HFF-Myc (cell line): Measurements from ENCODE around the gene JAM3.

ENCODE experiments used
- DNase-seq: peaks from one replicate; pipeline ENCODE4 v3.0.0-alpha.2; 2011; ENCODE audit warnings: low read depth; ENCODE audit errors: extremely low read depth
- H3K4me3 ChIP-seq: replicated peaks from 2 replicates; pipeline ENCODE4 v1.5.1; 2011; ENCODE audit warnings: low read depth, mild to moderate bottlenecking, control low read depth, low read length
- TF ChIP-seq, protein P1 (sequence below): IDR thresholded peaks from 2 replicates; pipeline ENCODE4 v1.5.1; 2012; ENCODE audit warnings: mild to moderate bottlenecking, low read depth, low read length, control low read depth; ENCODE audit errors: missing control alignments

The JAM3 gene

DNA sequence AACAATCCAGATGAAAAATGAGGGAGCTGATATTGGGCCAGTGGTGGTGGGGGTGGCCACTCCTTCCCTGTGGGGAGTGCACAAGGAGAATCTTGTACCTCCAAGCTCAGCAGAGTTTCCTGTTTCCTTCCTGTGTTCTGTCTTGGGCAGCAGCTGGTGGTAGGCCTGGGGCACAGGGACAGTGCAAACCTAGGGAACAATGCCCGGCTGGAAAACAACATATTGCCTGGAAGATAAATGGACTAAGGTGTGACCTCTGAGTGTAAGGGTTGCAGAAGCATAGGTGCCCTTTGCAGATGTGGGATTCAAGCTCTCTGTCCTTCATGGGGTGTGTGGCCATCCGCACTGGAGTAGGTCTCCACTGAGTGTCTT, 5.8 kb upstream of the JAM3 start:
- no peak for DNase-seq
- no peak overlapping the region for H3K4me3 ChIP-seq
- TF ChIP-seq, protein P1, sequence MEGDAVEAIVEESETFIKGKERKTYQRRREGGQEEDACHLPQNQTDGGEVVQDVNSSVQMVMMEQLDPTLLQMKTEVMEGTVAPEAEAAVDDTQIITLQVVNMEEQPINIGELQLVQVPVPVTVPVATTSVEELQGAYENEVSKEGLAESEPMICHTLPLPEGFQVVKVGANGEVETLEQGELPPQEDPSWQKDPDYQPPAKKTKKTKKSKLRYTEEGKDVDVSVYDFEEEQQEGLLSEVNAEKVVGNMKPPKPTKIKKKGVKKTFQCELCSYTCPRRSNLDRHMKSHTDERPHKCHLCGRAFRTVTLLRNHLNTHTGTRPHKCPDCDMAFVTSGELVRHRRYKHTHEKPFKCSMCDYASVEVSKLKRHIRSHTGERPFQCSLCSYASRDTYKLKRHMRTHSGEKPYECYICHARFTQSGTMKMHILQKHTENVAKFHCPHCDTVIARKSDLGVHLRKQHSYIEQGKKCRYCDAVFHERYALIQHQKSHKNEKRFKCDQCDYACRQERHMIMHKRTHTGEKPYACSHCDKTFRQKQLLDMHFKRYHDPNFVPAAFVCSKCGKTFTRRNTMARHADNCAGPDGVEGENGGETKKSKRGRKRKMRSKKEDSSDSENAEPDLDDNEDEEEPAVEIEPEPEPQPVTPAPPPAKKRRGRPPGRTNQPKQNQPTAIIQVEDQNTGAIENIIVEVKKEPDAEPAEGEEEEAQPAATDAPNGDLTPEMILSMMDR, result no peak

DNA sequence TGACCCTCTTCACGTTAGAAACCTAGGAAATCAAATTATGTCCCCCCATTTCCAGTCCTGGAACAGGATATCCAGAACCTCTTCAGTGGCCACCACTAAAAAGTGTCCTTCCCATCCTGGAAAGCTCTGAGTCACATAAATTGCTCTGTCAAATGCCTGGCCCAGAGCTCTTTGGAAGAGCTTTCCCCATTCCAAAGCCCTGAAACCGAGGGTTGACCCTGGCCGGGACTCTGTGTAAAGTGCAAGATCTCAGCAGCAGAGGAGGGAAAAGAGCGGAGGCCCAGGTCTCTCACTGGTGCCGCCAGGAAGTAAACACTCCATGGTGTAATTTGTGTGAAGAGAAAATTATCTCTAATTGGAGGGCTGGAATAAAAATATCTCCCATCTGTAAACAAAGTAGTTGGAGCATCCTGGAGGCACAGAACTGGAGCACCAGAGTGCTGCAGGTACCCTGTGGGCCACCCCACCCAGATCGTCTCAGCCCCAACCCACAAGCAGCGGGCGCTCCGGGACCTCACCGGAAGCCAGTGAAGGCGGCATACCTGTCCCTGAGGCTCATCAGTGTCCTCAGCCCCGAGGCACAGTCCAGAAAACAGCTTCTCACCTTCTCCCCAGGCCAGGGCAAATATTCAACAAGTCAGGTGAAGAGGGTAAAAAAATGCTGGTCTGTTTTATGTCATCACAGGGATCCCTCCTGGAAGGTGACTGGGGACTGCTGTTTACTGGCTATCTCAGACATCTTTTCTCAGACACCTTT, 4.7 kb upstream of the JAM3 start:
- TF ChIP-seq, protein P1, result no peak
- DNase-seq, result no peak
- H3K4me3 ChIP-seq, result no peak overlapping the region

DNA sequence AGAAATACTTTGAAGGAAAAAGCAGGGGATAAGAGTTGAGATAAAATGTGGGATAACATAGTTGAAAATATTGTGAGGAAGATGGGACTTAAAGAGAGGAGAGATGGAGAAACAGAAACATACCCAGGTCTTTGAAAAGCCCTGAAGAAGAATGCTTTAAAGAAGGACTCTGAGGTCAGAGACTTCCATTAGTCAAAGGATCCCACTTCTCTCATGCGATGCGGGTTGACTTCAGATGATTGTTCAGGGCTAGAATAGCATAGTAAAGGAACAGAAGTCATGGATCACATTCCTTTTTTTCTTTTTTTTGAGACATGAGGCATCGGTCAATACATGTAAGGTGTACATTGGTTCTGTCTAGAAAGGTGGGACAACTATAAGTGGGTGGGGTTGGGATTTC, 3.5 kb upstream of the JAM3 start:
- TF ChIP-seq, protein P1, result no peak
- DNase-seq, result no peak
- no peak overlapping the region for H3K4me3 ChIP-seq

DNA sequence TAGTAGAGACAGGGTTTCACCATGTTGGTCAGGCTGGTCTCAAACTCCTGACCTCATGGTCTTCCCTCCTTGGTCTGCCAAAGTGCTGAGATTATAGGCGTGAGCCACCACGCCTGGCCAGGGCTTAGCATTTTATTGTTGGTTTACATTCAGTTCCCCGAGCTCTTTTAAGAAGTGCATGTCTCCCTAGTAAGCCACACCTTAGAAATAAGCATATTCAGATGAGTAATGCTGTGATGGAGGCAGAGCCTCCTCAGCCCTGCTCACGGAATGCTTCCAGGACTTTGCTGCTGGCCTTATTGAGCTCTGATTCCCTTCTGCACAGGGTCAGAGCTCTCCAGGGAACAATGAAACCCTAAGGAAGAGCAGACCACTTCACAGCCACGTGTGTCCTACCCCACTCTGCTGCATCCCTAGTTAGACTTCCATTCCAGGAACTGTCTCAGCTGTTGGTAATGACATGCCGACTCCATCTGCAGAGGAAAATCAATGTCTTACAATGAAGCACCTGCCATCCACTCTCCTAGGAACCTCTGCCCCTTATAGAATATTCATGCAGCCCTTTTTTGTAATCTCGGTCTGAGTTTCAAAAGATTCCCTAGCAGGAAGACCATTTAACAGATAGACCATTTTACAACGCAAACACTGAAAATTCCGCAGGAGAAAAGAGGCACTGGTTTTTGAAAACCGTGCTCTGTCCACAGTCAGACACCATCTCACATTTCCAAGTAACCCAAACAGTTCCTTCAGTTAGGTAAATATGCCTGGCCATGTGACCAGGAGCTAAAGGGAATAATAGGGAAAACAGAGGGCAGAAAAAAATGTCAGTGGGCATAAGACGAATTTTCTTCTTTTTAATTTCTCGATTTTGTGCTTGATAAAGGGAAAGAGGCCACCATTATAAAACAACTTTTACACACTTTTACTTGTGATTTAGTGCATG, 1.7 kb upstream of the JAM3 start:
- H3K4me3 ChIP-seq, result no peak overlapping the region
- DNase-seq, result no peak
- TF ChIP-seq, protein P1, result no peak

DNA sequence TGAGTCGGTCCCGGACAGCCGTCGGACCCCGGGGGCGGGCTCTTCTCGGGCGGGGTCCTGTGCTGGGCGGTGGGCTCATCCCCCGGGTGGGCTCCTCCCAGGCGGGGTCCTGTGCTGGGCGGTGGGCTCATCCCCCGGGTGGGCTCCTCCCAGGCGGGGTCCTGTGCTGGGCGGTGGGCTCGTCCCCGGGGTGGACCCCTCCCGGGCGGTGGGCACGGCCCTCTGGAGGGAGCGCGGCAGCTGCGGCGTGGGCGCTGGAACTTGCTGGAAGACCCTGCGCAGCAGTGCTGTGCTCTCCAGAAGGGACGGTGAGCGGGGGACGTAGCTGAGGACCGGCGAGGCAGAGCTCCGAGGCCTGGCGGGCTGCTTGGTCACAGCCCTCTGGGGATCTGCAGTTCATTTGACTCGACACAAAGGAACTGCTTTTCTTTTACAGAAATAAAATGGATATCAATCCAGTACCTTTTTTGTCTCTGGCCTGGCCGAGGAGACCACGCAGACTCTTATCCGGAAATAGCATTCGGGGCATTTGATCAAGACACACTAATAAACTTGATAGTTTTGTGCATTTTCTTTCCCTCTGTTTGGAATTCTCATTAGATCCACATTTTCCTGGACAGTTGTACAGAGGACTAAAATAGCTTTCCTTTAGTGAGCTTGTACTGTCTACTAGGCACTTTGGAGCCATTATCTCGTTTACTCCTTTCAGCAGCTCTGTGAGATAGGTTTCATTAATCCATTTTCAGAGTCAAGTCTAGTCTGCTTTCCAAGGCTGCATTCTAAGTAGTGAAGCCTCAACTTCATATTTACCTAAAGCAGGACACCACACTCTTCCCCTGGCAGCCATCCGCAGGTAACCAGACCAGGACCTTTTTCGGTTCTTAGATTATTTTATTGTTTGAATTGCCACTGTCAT, 812 bp downstream of the JAM3 start:
- TF ChIP-seq, protein P1, result no peak
- peak overlapping the region; percentile 77 for H3K4me3 ChIP-seq
- no peak for DNase-seq

DNA sequence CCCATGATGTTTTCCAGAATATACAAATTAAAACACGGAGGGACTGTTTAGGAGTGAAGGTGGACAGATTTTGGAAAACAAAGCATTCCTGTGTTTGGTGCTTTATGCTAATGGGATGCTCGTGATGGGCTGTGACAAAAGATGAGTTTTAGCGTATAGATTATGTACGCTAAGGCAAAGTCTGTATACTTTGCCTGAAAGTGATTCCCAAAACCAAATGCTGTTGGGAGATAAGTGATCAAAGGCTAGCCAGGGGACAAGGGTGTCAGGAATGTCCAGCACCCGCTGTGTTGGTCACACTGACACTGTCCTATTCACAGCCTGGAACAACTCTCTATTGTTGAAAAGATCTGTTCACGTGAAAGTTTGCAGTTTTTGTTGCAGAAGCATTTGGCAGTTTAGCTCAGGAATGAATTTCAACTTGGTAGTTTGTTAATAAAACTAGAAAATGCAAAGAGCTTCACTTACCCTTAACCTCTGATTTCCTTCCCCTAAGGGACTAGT, 1.5 kb downstream of the JAM3 start:
- peak overlapping the region; percentile 77 for H3K4me3 ChIP-seq
- TF ChIP-seq, protein P1, result no peak
- DNase-seq, result no peak
